AG04449 (cell line): Measurements from ENCODE around the gene TRABD2B.

Experiments used
- CTCF ChIA-PET: fragments of 350-600 bp; formaldehyde crosslinking; extraction: SDS; loops from one replicate; lab custom pipeline; 2021; ENCODE audit warnings: antibody characterized with exemption; lab: Yijun Ruan, JAX
- POLR2A ChIA-PET: fragments of 400-600, 350-600 bp; formaldehyde crosslinking; extraction: SDS; loops from one replicate; lab custom pipeline; 2020; ENCODE audit warnings: antibody characterized with exemption, inconsistent platforms; lab: Yijun Ruan, JAX
- DNase-seq: peaks from one replicate; pipeline ENCODE4 v3.0.0-alpha.2; 2010; ENCODE audit warnings: low read depth, low spot score
- H3K4me3 ChIP-seq: 2 replicates; pipeline ENCODE4 v1.5.1; 2011; ENCODE audit warnings: low read depth, mild to moderate bottlenecking, control low read depth, low read length
- CTCF ChIP-seq: IDR thresholded peaks from one replicate; pipeline ENCODE4 v1.5.1; 2011; ENCODE audit warnings: mild to moderate bottlenecking, moderate library complexity, low read length, control low read depth, inconsistent platforms; ENCODE audit not compliant: insufficient read depth; ENCODE audit errors: missing control alignments

TRABD2B gene

GRCh38 chr1:47754221-47754620 lies 243.0 kb downstream of the TRABD2B start:
- no peak for DNase-seq
- CTCF ChIA-PET: no interaction called here
- TF ChIP-seq CTCF: no peak
- POLR2A ChIA-PET: no interaction called here
- H3K4me3 ChIP-seq: no peak overlapping the region

- TF ChIP-seq CTCF: no peak
- no peak overlapping the region for H3K4me3 ChIP-seq
- DNase-seq: no peak
- ChIA-PET POLR2A (no interaction called here), CTCF (no interaction called here)
Observed at GRCh38 chr1:47753808-47754207, 243.4 kb downstream of the TRABD2B start.

- no peak for TF ChIP-seq CTCF
- DNase-seq: no peak
- H3K4me3 ChIP-seq: no peak overlapping the region
- POLR2A ChIA-PET: no interaction called here
- CTCF ChIA-PET: interaction anchor here (1.6 kb wide), 1 partner anchor 15 kb away, joined by 5 read pairs; no protein-coding TSS in a partner anchor
Observed at GRCh38 chr1:47752559-47752958, 244.6 kb downstream of the TRABD2B start.

- POLR2A ChIA-PET: no interaction called here
- TF ChIP-seq CTCF: no peak
- DNase-seq: no peak
- CTCF ChIA-PET: interaction anchor here (1.6 kb wide), 1 partner anchor 14 kb away, joined by 5 read pairs; no protein-coding TSS in a partner anchor
- no peak overlapping the region for H3K4me3 ChIP-seq
Observed at GRCh38 chr1:47751996-47752451, 245.2 kb downstream of the TRABD2B start.

- TF ChIP-seq CTCF: no peak
- ChIA-PET POLR2A (no interaction called here), CTCF (no interaction called here)
- no peak for DNase-seq
- H3K4me3 ChIP-seq: no peak overlapping the region
Observed at GRCh38 chr1:47751193-47751592, 246.0 kb downstream of the TRABD2B start.

GRCh38 chr1:47745715-47746609 lies 251.2 kb downstream of the TRABD2B start:
- ChIA-PET CTCF (no interaction called here), POLR2A (no interaction called here)
- H3K4me3 ChIP-seq: no peak overlapping the region
- TF ChIP-seq CTCF: no peak
- no peak for DNase-seq
